ENCODE results near the gene TLE4. TPM values are rescaled to one million over a fixed set of nuclear protein-coding genes. Genes with fewer than 3 reads are reported as not detected.

The TLE4 gene
- total and polyA plus RNA-seq, 2 of the 4 experiments (the other 2 are of a cell fraction), result 68.0 to 78.1 TPM

GRCh38 chr9:79555474-79556089, 16.2 kb upstream of the TLE4 start:
- TF ChIP-seq CEBPB (IDR thresholded peaks at IDR 0.05; ENCODE audit: low read depth, low read length), result no peak
- no peak for TF ChIP-seq ELK1 (IDR thresholded peaks at IDR 0.05; ENCODE audit: borderline replicate concordance, low read depth, low read length)
- TF ChIP-seq MAFK (IDR thresholded peaks at IDR 0.05; ENCODE audit: low read depth, low read length), result no peak
- TF ChIP-seq USF2 (IDR thresholded peaks at IDR 0.05; ENCODE audit: low read depth, low read length), result no peak
- no peak for TF ChIP-seq CHD1 (IDR thresholded peaks at IDR 0.05; ENCODE audit: low read depth, low read length)
- TF ChIP-seq MXI1 (IDR thresholded peaks at IDR 0.05; ENCODE audit: borderline replicate concordance, low read depth, low read length), result no peak
- TF ChIP-seq CTCF (conservative IDR thresholded peaks at IDR 0.05; ENCODE audit: low read depth, low read length), result no peak
- TF ChIP-seq NFE2L2 (IDR thresholded peaks at IDR 0.05; ENCODE audit: low read depth, low read length), result no peak
- no peak for TF ChIP-seq SMC3 (IDR thresholded peaks at IDR 0.05; ENCODE audit: low read depth, low read length)
- no peak for TF ChIP-seq MAZ (IDR thresholded peaks at IDR 0.05; ENCODE audit: borderline replicate concordance, low read depth, low read length)
- no peak for TF ChIP-seq BHLHE40 (IDR thresholded peaks at IDR 0.05; ENCODE audit: low read depth, low read length)
- no peak for TF ChIP-seq POLR2A (IDR thresholded peaks at IDR 0.05; ENCODE audit: low read depth, low read length)
- TF ChIP-seq RCOR1 (IDR thresholded peaks at IDR 0.05; ENCODE audit: insufficient replicate concordance, low read length), result no peak
- no peak for TF ChIP-seq RFX5 (IDR thresholded peaks at IDR 0.05; ENCODE audit: low read depth, low read length)
- TF ChIP-seq FOS (IDR thresholded peaks at IDR 0.05; ENCODE audit: low read depth, low read length), result no peak
- TF ChIP-seq RAD21 (IDR thresholded peaks at IDR 0.05; ENCODE audit: low read length), result no peak
- H4K5ac ChIP-seq (ENCODE audit: low read depth, low read length), result no peak overlapping the region
- H3K36me3 ChIP-seq (ENCODE audit: control insufficient read depth, insufficient read depth, low read length), result no peaks in the 10 kb centered on the region
- 0 out of 2 replicates have a peak, but pooled peaks cover 2% of the 10 kb centered on the region for H3K9me3 ChIP-seq (ENCODE audit: control insufficient read depth, insufficient read depth, low read length)
- H3K4ac ChIP-seq (ENCODE audit: low read depth, low read length), result no peak overlapping the region
- H3K23ac ChIP-seq (ENCODE audit: low read depth, low read length), result no peak overlapping the region
- H4K91ac ChIP-seq (ENCODE audit: insufficient read depth, low read depth, low read length), result no peak overlapping the region
- H3K9ac ChIP-seq (ENCODE audit: low read depth, low read length), result no peak overlapping the region
- H3K14ac ChIP-seq (replicated peaks; ENCODE audit: low read depth, low read length), result no peak overlapping the region
- H3K27me3 ChIP-seq (ENCODE audit: control insufficient read depth, insufficient read depth, low read length), result no peaks in the 10 kb centered on the region
- no peak overlapping the region for H3K56ac ChIP-seq (ENCODE audit: extremely low read depth, insufficient read depth, low read length)
- no peak overlapping the region for H2AK9ac ChIP-seq (replicated peaks; ENCODE audit: low read depth, low read length, poor library complexity)
- H3K18ac ChIP-seq (ENCODE audit: low read depth, low read length), result no peak overlapping the region
- no TSS peak for BruUV-seq (replicated peaks)
- peak overlapping the region; percentile 1 for H2AFZ ChIP-seq (replicated peaks; ENCODE audit: low read length, poor library complexity)
- in situ Hi-C loops (cut with MboI; ENCODE audit: low sequenced_read_pairs), result loop anchor here (25.0 kb wide), 2 partner anchors 418 to 968 kb away; no protein-coding TSS in a partner anchor
- POLR2A ChIA-PET (ENCODE audit: unreplicated experiment), result no interaction called here
- ATAC-seq (ENCODE audit: low read depth) (peak; percentile 54; the same call in 1 of the 2 replicates), DNase-seq (peak; percentile 30)
- dilution Hi-C loops (cut with HindIII; ENCODE audit: low sequenced_read_pairs, unreplicated experiment), result no loop called here
- CTCF ChIA-PET, result interaction anchor here (0.9 kb wide), 1 partner anchor 13 kb away, joined by 3 read pairs; no protein-coding TSS in a partner anchor
- intact Hi-C loops (cut with micrococcal nuclease), result no loop called here
- H3K27ac ChIP-seq (ENCODE audit: insufficient read depth, low read length), result no peak overlapping the region
- 40% methylated on average over 1 of the region's 5 CpGs; no CpG with 5 or more reads in 1 of the 2 experiments for WGBS, 2 experiments (ENCODE audit: extremely low coverage in 2 of 2, insufficient read length in 1 of 2)
- H3K79me1 ChIP-seq (ENCODE audit: low read depth in 1 of 2, low read length in 2 of 2), result no peaks in the 10 kb centered on the region
- no peak overlapping the region for H2AK5ac ChIP-seq (ENCODE audit: low read depth, low read length)
- H4K20me1 ChIP-seq (ENCODE audit: insufficient read depth, low read length), result no peaks in the 10 kb centered on the region
- no peaks in the 10 kb centered on the region for H3K9me1 ChIP-seq (ENCODE audit: insufficient read depth, low read length)
- H2BK5ac ChIP-seq (ENCODE audit: low read depth, low read length, poor library complexity, severe bottlenecking), result no peak overlapping the region
- no peak overlapping the region for H2BK20ac ChIP-seq (ENCODE audit: low read depth, low read length)
- no peak overlapping the region for H2BK15ac ChIP-seq (ENCODE audit: low read depth, low read length)
- H4K8ac ChIP-seq (ENCODE audit: low read depth in 2 of 2, low read length in 2 of 2), result no peak overlapping the region
- H2BK120ac ChIP-seq (ENCODE audit: low read depth, low read length), result no peak overlapping the region
- H3K4me1 ChIP-seq (ENCODE audit: control insufficient read depth, insufficient read depth, low read length), result no peaks in the 10 kb centered on the region; the same call in 1 of the 2 replicates
- no peak overlapping the region for H3K4me3 ChIP-seq (ENCODE audit: insufficient read depth, low read depth, low read length)
- no peak overlapping the region for H3K4me2 ChIP-seq (ENCODE audit: low read depth, low read length)

Data from IMR-90 (cell line).